ENCODE data around the gene ARHGEF28.

- no peak for TF ChIP-seq POLR2A (IDR thresholded peaks at IDR 0.05; ENCODE audit: low read depth, low read length)
- no peak for TF ChIP-seq POLR2AphosphoS5 (IDR thresholded peaks at IDR 0.05; ENCODE audit: low read depth, low read length)
These were observed 194.3 kb downstream of the ARHGEF28 start for GRCh38 chr5:73820326-73820725.
